ENCODE results near the gene PDX1.

- TF ChIP-seq CTCF (IDR thresholded peaks at IDR 0.05; ENCODE audit: low read length): no peak
- no peak for TF ChIP-seq EZH2 (IDR thresholded peaks at IDR 0.05; ENCODE audit: borderline replicate concordance, low read length)
These were observed 43.2 kb downstream of the PDX1 start for GRCh38 chr13:27962982-27963381.
